H1 (cell line): ENCODE results near the gene AAR2. TPM values are rescaled to one million over a fixed set of nuclear protein-coding genes. Genes with fewer than 3 reads are reported as not detected.

Experiments
- CTCF ChIA-PET: fragments of 300-600 bp; sonication (Branson Sonifier 250); formaldehyde crosslinking; loops from one replicate; lab custom pipeline; 2021; ENCODE audit not compliant: partially characterized antibody; lab: Charles Lee
- POLR2A ChIA-PET: fragments of 300-600 bp; sonication (Branson Sonifier 250); formaldehyde crosslinking; loops from one replicate; lab custom pipeline; 2021; ENCODE audit warnings: inconsistent platforms; ENCODE audit not compliant: partially characterized antibody; lab: Charles Lee
- DNase-seq, 2 experiments: peaks; one replicate each; pipeline versions ENCODE4 v3.0.0 to v3.0.0-alpha.2; 2010 to 2022; ENCODE audit warnings: low spot score in 2 of 2, low read depth in 1 of 2, mixed read lengths in 1 of 2
- FAIRE-seq: peaks from 2 replicates; lab custom pipeline; 2011; peaks lifted over from hg19 to GRCh38; lab: Jason Lieb, UNC
- H2AFZ ChIP-seq: 2 replicates; pipeline ENCODE4 v1.8.1; 2012; ENCODE audit warnings: low read length, inconsistent platforms
- H2AK5ac ChIP-seq: 2 replicates; pipeline ENCODE4 v1.6.1; 2013; ENCODE audit warnings: low read depth, low read length
- H2BK120ac ChIP-seq: replicated peaks from 2 replicates; pipeline ENCODE3; 2013; ENCODE audit warnings: low read depth, low read length, inconsistent platforms
- H2BK12ac ChIP-seq: 2 replicates; pipeline ENCODE4 v1.6.1; 2013; ENCODE audit warnings: low read depth, low read length
- H2BK15ac ChIP-seq: 2 replicates; pipeline ENCODE4 v1.6.1; 2013; ENCODE audit warnings: low read length
- H2BK20ac ChIP-seq: 2 replicates; pipeline ENCODE4 v1.6.1; 2013; ENCODE audit warnings: low read length
- H2BK5ac ChIP-seq: 2 replicates; pipeline ENCODE4 v1.6.1; 2013; ENCODE audit warnings: low read depth, low read length
- H3K14ac ChIP-seq: 2 replicates; pipeline ENCODE4 v1.6.1; 2013; ENCODE audit warnings: inconsistent platforms; ENCODE audit not compliant: insufficient read length
- H3K18ac ChIP-seq: 2 replicates; pipeline ENCODE4 v1.6.1; 2013; ENCODE audit warnings: low read length; ENCODE audit errors: extremely low read depth
- H3K23ac ChIP-seq: 2 replicates; pipeline ENCODE4 v1.6.1; 2013; ENCODE audit warnings: inconsistent platforms; ENCODE audit not compliant: insufficient read length
- H3K23me2 ChIP-seq: 2 replicates; pipeline ENCODE4 v1.6.1; 2013; ENCODE audit warnings: low read depth, low read length
- H3K27ac ChIP-seq: 2 replicates; pipeline ENCODE4 v1.6.1; 2011; ENCODE audit warnings: low read depth, low read length, inconsistent platforms
- H3K27me3 ChIP-seq, 4 experiments: replicated peaks in 1 of 4; 1 replicate in 1 of 4; 2 replicates in 3 of 4; pipeline versions ENCODE4 v1.6.1 to v1.8.1; 2011 to 2013; ENCODE audit warnings: low read length in 3 of 4, mild to moderate bottlenecking in 3 of 4, inconsistent platforms in 2 of 4, mixed read lengths in 2 of 4, moderate library complexity in 1 of 4; ENCODE audit not compliant: control insufficient read depth in 3 of 4, insufficient read depth in 3 of 4; ENCODE audit errors: extremely low read depth in 1 of 4
- H3K36me3 ChIP-seq, 4 experiments: 2 replicates each; pipeline versions ENCODE4 v1.6.1 to v1.8.1; 2011 to 2013; ENCODE audit warnings: mild to moderate bottlenecking in 4 of 4, low read length in 3 of 4, moderate library complexity in 2 of 4, control low read depth in 1 of 4, inconsistent platforms in 1 of 4; ENCODE audit not compliant: insufficient read depth in 4 of 4, control insufficient read depth in 2 of 4
- H3K4ac ChIP-seq: replicated peaks from 2 replicates; pipeline ENCODE3; 2013; ENCODE audit warnings: low read length, low read depth, mixed read lengths, inconsistent platforms; ENCODE audit not compliant: insufficient read length
- H3K4me1 ChIP-seq, 4 experiments: replicated peaks in 1 of 4; 1 replicate in 1 of 4; 2 replicates in 3 of 4; pipeline versions ENCODE4 v1.6.1 to v1.8.1; 2011 to 2013; ENCODE audit warnings: low read length in 3 of 4, inconsistent platforms in 2 of 4, mixed read lengths in 1 of 4; ENCODE audit not compliant: insufficient read depth in 4 of 4, control insufficient read depth in 3 of 4
- H3K4me2 ChIP-seq, 2 experiments: 2 replicates each; pipeline versions ENCODE4 v1.6.1 to v1.8.1; 2011 to 2013; ENCODE audit warnings: low read depth in 2 of 2, low read length in 2 of 2, control low read depth in 1 of 2, inconsistent platforms in 1 of 2, mild to moderate bottlenecking in 1 of 2; ENCODE audit not compliant: insufficient read depth in 1 of 2
- H3K4me3 ChIP-seq, 4 experiments: fragments of 200-600, 300-600 bp in 1 of 4; sonication (generic), shearing (Covaris generic), sonication (Bioruptor Twin) in 1 of 4; 2 replicates each; pipeline versions ENCODE4 v1.5.1 to v1.8.1; 2011 to 2016; ENCODE audit warnings: low read length in 4 of 4, low read depth in 3 of 4, control low read depth in 2 of 4, inconsistent platforms in 2 of 4, mild to moderate bottlenecking in 2 of 4, mixed read lengths in 1 of 4, moderate library complexity in 1 of 4; ENCODE audit not compliant: insufficient read depth in 2 of 4; ENCODE audit errors: extremely low read depth in 1 of 4
- H3K56ac ChIP-seq: replicated peaks from 2 replicates; pipeline ENCODE3; 2013; ENCODE audit warnings: low read depth, mild to moderate bottlenecking, mixed read lengths, low read length, inconsistent platforms; ENCODE audit not compliant: insufficient read length
- H3K79me1 ChIP-seq: 2 replicates; pipeline ENCODE4 v1.6.1; 2013; ENCODE audit warnings: low read depth, low read length, control low read depth
- H3K79me2 ChIP-seq, 2 experiments: 2 replicates each; pipeline versions ENCODE4 v1.6.1 to v1.8.1; 2012 to 2013; ENCODE audit warnings: low read length in 2 of 2, mild to moderate bottlenecking in 2 of 2, inconsistent platforms in 1 of 2; ENCODE audit not compliant: insufficient read depth in 2 of 2, control insufficient read depth in 1 of 2
- H3K9ac ChIP-seq, 4 experiments: replicated peaks in 1 of 4; 1 replicate in 1 of 4; 2 replicates in 3 of 4; pipeline versions ENCODE4 v1.6.1 to v1.8.1; 2011 to 2013; ENCODE audit warnings: low read depth in 3 of 4, low read length in 3 of 4, control low read depth in 2 of 4, mild to moderate bottlenecking in 2 of 4, moderate library complexity in 2 of 4, inconsistent platforms in 1 of 4; ENCODE audit errors: extremely low read depth in 1 of 4
- H3K9me3 ChIP-seq, 2 experiments: 2 replicates each; pipeline versions ENCODE4 v1.6.1 to v1.8.1; 2012 to 2013; ENCODE audit warnings: mild to moderate bottlenecking in 2 of 2, moderate library complexity in 2 of 2, control low read depth in 1 of 2, inconsistent platforms in 1 of 2, low read depth in 1 of 2, low read length in 1 of 2, mixed read lengths in 1 of 2; ENCODE audit not compliant: insufficient read depth in 2 of 2
- H4K20me1 ChIP-seq, 2 experiments: replicated peaks in 1 of 2; 2 replicates each; pipeline versions ENCODE3 to v1.8.1; 2011 to 2013; ENCODE audit warnings: inconsistent platforms in 2 of 2, low read length in 2 of 2, mild to moderate bottlenecking in 1 of 2; ENCODE audit not compliant: insufficient read depth in 2 of 2, control insufficient read depth in 1 of 2
- H4K5ac ChIP-seq: 2 replicates; pipeline ENCODE4 v1.6.1; 2013; ENCODE audit warnings: low read length, low read depth, mixed read lengths, inconsistent platforms; ENCODE audit not compliant: insufficient read length
- H4K8ac ChIP-seq: 2 replicates; pipeline ENCODE4 v1.8.0; 2013; ENCODE audit warnings: mild to moderate bottlenecking, moderate library complexity, low read length, inconsistent platforms; ENCODE audit not compliant: insufficient read depth; ENCODE audit errors: extremely low read depth
- H4K91ac ChIP-seq: replicated peaks from 2 replicates; pipeline ENCODE3; 2013; ENCODE audit warnings: low read length, mixed read lengths, inconsistent platforms; ENCODE audit not compliant: insufficient read length
- KDM1A ChIP-seq: fragments of 200-600, 300-600 bp; sonication (generic); IDR thresholded peaks from 2 replicates; pipeline ENCODE4 v1.7.1; 2016; ENCODE audit warnings: mild to moderate bottlenecking, low read length, borderline replicate concordance
- RFX5 ChIP-seq: IDR thresholded peaks from 2 replicates; pipeline ENCODE4 v1.6.1; 2011; ENCODE audit warnings: low read depth, low read length, improper control_type of control experiment, borderline replicate concordance
- WGBS, 2 experiments: shearing (Covaris generic) in 1 of 2; methylation state at CpG; one replicate each; pipeline versions ENCODE4 v1.1.6 to v1.1.7; 2013 to 2015; ENCODE audit warnings: low lambda C conversion rate in 2 of 2, mixed read lengths in 2 of 2, inconsistent platforms in 1 of 2, low coverage in 1 of 2, missing lambda C conversion rate in 1 of 2; ENCODE audit not compliant: insufficient replicate concordance in 2 of 2, insufficient coverage in 1 of 2, insufficient read length in 1 of 2; ENCODE audit errors: extremely low coverage in 1 of 2, missing lambda C conversion rate in 1 of 2; 5-methylcytosine and 5-hydroxymethylcytosine counted together
- polyA plus RNA-seq, 7 experiments: library from polyadenylated mRNA; depleted of rRNA in 3 of 7; stranded (reverse) in 5 of 7; unstranded in 2 of 7; fragments of >200 nt in 5 of 7; fragments of 200-250 nt in 2 of 7; gene quantifications; 1 replicate in 5 of 7; 2 replicates in 1 of 7; 4 replicates in 1 of 7; pipeline versions ENCODE4 v1.2.1 to v1.2.3, GENCODE V29; 2011 to 2013; ENCODE audit warnings: missing spikeins in 2 of 7, mixed read lengths in 2 of 7
- total RNA-seq: library from RNA; stranded (reverse); fragmentation: NEBNext Ultra II Directional; extraction: Animal tissue kit (Norgen Biotek cat#: 25700); gene quantifications from 2 replicates; pipeline ENCODE4 v1.2.1, GENCODE V29; 2021

The AAR2 gene
- total and polyA plus RNA-seq, 2 of the 8 experiments (the other 6 are each of a cell fraction or from before 2014, with no cell fraction given), result 25.5 to 36.1 TPM

DNA sequence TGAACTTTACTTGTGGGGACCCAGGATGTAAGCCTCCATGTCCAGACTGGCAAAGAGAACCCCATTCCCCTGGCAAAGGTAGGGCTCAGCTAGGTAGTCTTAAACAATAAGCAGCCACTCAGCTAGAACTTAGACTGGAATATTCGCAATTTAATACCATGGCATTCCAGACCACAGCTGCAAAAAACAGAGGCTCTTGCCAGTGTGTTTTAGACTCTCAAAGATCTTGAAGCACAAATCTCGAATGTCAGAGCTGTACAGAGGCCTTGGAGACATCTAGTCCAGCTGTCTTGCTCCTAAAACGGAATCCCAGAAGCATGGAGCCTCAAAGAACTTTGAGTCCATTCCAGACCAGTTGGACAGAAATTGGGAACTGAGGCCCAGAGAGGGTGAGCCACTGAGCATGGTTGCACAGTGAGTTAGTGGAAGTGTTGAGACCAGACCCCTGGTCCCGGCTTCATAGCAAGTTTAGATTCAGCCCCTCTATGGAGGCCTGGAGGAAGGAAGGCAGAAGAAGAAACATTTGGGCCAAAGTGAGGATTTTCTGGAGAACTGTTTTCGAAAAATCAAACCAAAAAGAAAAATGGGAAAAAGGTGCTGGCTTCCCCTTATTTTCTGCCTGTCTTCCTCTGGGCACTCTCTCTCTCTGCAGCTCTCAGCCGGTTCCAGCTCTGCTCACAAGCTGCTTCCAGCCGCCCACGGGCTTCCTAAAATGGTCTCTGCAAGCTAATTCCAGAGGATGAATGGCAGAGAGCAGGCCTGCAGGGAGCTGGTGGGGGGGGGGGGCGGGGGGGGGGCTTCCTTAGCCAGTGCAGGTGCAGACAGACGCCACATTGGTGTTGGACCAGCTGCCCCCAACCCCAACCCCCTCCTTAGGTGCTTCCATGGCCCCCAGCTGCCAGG is 32.4 kb downstream of the AAR2 start:
- H2BK15ac ChIP-seq, result no peak overlapping the region
- H4K91ac ChIP-seq, result no peak overlapping the region
- ChIA-PET CTCF (interaction anchor here (0.8 to 2.6 kb wide), 7 partner anchors 10 to 171 kb away, joined by 3 to 10 read pairs (median 5); no protein-coding TSS in a partner anchor), POLR2A (interaction anchor here (0.5 to 1.9 kb wide), 2 partner anchors 13 to 14 kb away, joined by 3 to 6 read pairs; no protein-coding TSS in a partner anchor)
- no peak overlapping the region for H3K23ac ChIP-seq
- no peak overlapping the region for H3K9ac ChIP-seq
- no peaks in the 10 kb centered on the region for H3K36me3 ChIP-seq
- H2BK12ac ChIP-seq, result no peak overlapping the region
- no peak overlapping the region for H4K5ac ChIP-seq
- H3K56ac ChIP-seq, result no peak overlapping the region
- H3K18ac ChIP-seq, result no peak overlapping the region; the same call in 1 of the 2 replicates
- no peaks in the 10 kb centered on the region for H3K79me1 ChIP-seq
- H3K23me2 ChIP-seq, result no peaks in the 10 kb centered on the region
- no peak overlapping the region for H3K14ac ChIP-seq
- H4K8ac ChIP-seq, result peak overlapping the region; percentile 26; the same call in 1 of the 2 replicates
- H3K4me3 ChIP-seq, result no peak overlapping the region
- no peak overlapping the region for H3K4me2 ChIP-seq
- no peak overlapping the region for H2AK5ac ChIP-seq
- no peak overlapping the region for H3K4ac ChIP-seq
- no peak overlapping the region for H2BK5ac ChIP-seq
- TF ChIP-seq RFX5 (no peak), KDM1A (peak; percentile 55; the same call in 1 of the 2 replicates)
- H3K4me1 ChIP-seq, result peaks cover 0 to 2% (median 0%) of the 10 kb centered on the region in 4 experiments; a peak in 3 of 7 replicates
- H3K9me3 ChIP-seq, result no peaks in the 10 kb centered on the region
- H2BK120ac ChIP-seq, result no peak overlapping the region
- no peaks in the 10 kb centered on the region for H3K79me2 ChIP-seq
- no peak for FAIRE-seq
- 81% methylated on average over 8 of the region's 10 CpGs; no CpG with 5 or more reads in 1 of the 2 experiments for WGBS, 2 experiments
- no peaks in the 10 kb centered on the region for H4K20me1 ChIP-seq
- H3K27me3 ChIP-seq, result no peaks in the 10 kb centered on the region
- no peak overlapping the region for H3K27ac ChIP-seq
- DNase-seq, result no peak
- no peak overlapping the region for H2AFZ ChIP-seq
- no peak overlapping the region for H2BK20ac ChIP-seq
